GM20000 (cell line): ENCODE results near the gene ZFHX3.

Experiments
- DNase-seq: peaks from one replicate; pipeline ENCODE4 v3.0.0; 2012; ENCODE audit warnings: low spot score
- CTCF ChIP-seq: IDR thresholded peaks from 2 replicates; pipeline ENCODE4 v1.5.1; 2012; ENCODE audit warnings: mild to moderate bottlenecking, control low read depth; ENCODE audit errors: extremely low read depth, missing control alignments

ZFHX3 gene

GRCh38 chr16:72811188-72811720 lies 236.7 kb downstream of the ZFHX3 start:
- DNase-seq, result no peak
- TF ChIP-seq CTCF, result no peak

GRCh38 chr16:72810480-72810879 lies 237.4 kb downstream of the ZFHX3 start:
- TF ChIP-seq CTCF, result no peak
- no peak for DNase-seq

- no peak for TF ChIP-seq CTCF
Measured at GRCh38 chr16:72809446-72809845, 238.5 kb downstream of the ZFHX3 start.

GRCh38 chr16:72808754-72809153 lies 239.2 kb downstream of the ZFHX3 start:
- no peak for DNase-seq

More at GRCh38 chr16:72809446-72809845, 238.5 kb downstream of the ZFHX3 start:
- DNase-seq, result no peak

GRCh38 chr16:72807245-72807644 lies 240.7 kb downstream of the ZFHX3 start:
- no peak for DNase-seq
- TF ChIP-seq CTCF, result no peak

More at GRCh38 chr16:72808754-72809153, 239.2 kb downstream of the ZFHX3 start:
- no peak for TF ChIP-seq CTCF

- DNase-seq, result no peak
- TF ChIP-seq CTCF, result no peak
Measured at GRCh38 chr16:72805486-72805885, 242.4 kb downstream of the ZFHX3 start.

GRCh38 chr16:72800524-72801161 lies 247.3 kb downstream of the ZFHX3 start:
- DNase-seq, result no peak
- no peak for TF ChIP-seq CTCF
